WTC11 (cell line): ENCODE data around the gene NTPCR.

Experiments used
- SP1 ChIP-seq: sonication (generic); formaldehyde crosslinking; conservative IDR thresholded peaks from 2 replicates; pipeline ENCODE4 v1.8.1; 2022; ENCODE audit warnings: missing genetic modification reagents
- ZNF121 ChIP-seq: sonication (generic); formaldehyde crosslinking; IDR thresholded peaks from 2 replicates; pipeline ENCODE4 v1.8.0; 2023; ENCODE audit warnings: missing genetic modification reagents

- TF ChIP-seq SP1 (CRISPR knock-in tag): no peak
- no peak for TF ChIP-seq ZNF121 (CRISPR knock-in tag)
Measured at GRCh38 chr1:233012021-233012420, 61.6 kb downstream of the NTPCR start.
